Activated CD4-positive, alpha-beta T cell treated with anti-CD3 and anti-CD28 coated beads for 36 hours (primary cell): Measurements from ENCODE around the gene PKDCC. TPM values are rescaled to one million over a fixed set of nuclear protein-coding genes. Genes with fewer than 3 reads are reported as not detected.

Source experiments
- ATAC-seq: fragments of 200-7000 bp; cut with Tn5 transposase; one replicate; pipeline ENCODE4 v1.10.0; 2021; ENCODE audit warnings: mild to moderate bottlenecking, moderate library complexity
- CTCF ChIA-PET: fragments of 350-600 bp; sonication (Branson Sonifier 250); formaldehyde crosslinking; loops from one replicate; lab custom pipeline; 2021; ENCODE audit warnings: antibody characterized with exemption; lab: Charles Lee
- POLR2A ChIA-PET: fragments of 350-600 bp; sonication (Branson Sonifier 250); formaldehyde crosslinking; loops from one replicate; lab custom pipeline; 2021; ENCODE audit warnings: antibody characterized with exemption, inconsistent platforms; lab: Charles Lee
- DNase-seq: peaks from one replicate; pipeline ENCODE4 v3.0.0-alpha.2; 2020
- H3K27ac Mint-ChIP-seq: one replicate; pipeline ENCODE4 v1.8.0; 2021; ENCODE audit warnings: mixed read lengths
- H3K27me3 Mint-ChIP-seq: one replicate; pipeline ENCODE4 v1.8.0; 2021; ENCODE audit warnings: mixed read lengths
- H3K36me3 Mint-ChIP-seq: one replicate; pipeline ENCODE4 v1.8.0; 2021; ENCODE audit warnings: low read depth, mixed read lengths
- H3K4me1 Mint-ChIP-seq: one replicate; pipeline ENCODE4 v1.8.0; 2021; ENCODE audit warnings: mixed read lengths
- H3K4me3 Mint-ChIP-seq: one replicate; pipeline ENCODE4 v1.8.0; 2021; ENCODE audit warnings: mild to moderate bottlenecking, moderate library complexity, mixed read lengths
- H3K9me3 Mint-ChIP-seq: one replicate; pipeline ENCODE4 v1.8.0; 2021; ENCODE audit warnings: low read depth, mixed read lengths
- intact Hi-C, 2 experiments: fragments of 100-400 bp; cut with DNase I in 1 of 2; cut with micrococcal nuclease in 1 of 2; formaldehyde crosslinking; loops; one replicate each; pipeline versions ENCODE4 v1.14.2 to v1.15.1; 2022 to 2024; cut with DNase I, micrococcal nuclease
- total RNA-seq, 2 experiments: library from RNA; stranded (reverse); gene quantifications; one replicate each; pipeline ENCODE4 v1.2.3, GENCODE V29; 2021

Gene PKDCC
- total RNA-seq, 2 experiments from 2014 or later = not detected

GRCh38 chr2:42012651-42013050, 35.2 kb upstream of the PKDCC start:
- DNase-seq = no peak
- CTCF ChIA-PET = no interaction called here
- Mint-ChIP-seq H3K27me3 (peaks cover 3% of the 10 kb centered on the region), H3K36me3 (peaks cover 2% of the 10 kb centered on the region), H3K4me3 (no peak overlapping the region), H3K4me1 (peaks cover 13% of the 10 kb centered on the region), H3K27ac (no peak overlapping the region), H3K9me3 (no peaks in the 10 kb centered on the region)
- POLR2A ChIA-PET = no interaction called here
- intact Hi-C loops = no loop called here
- ATAC-seq = no peak

GRCh38 chr2:42013409-42013808, 34.4 kb upstream of the PKDCC start:
- CTCF ChIA-PET = no interaction called here
- intact Hi-C loops = no loop called here
- no peak overlapping the region for H3K4me3 Mint-ChIP-seq
- no peak overlapping the region for H3K27ac Mint-ChIP-seq
- DNase-seq = no peak
- H3K9me3 Mint-ChIP-seq = no peaks in the 10 kb centered on the region
- H3K27me3 Mint-ChIP-seq = no peaks in the 10 kb centered on the region
- H3K36me3 Mint-ChIP-seq = peaks cover 2% of the 10 kb centered on the region
- POLR2A ChIA-PET = no interaction called here
- H3K4me1 Mint-ChIP-seq = peaks cover 13% of the 10 kb centered on the region
- ATAC-seq = no peak

GRCh38 chr2:42021464-42021863, 26.4 kb upstream of the PKDCC start:
- ATAC-seq (no peak), DNase-seq (no peak)
- ChIA-PET POLR2A (no interaction called here), CTCF (no interaction called here)
- no peaks in the 10 kb centered on the region for H3K9me3 Mint-ChIP-seq
- H3K27ac Mint-ChIP-seq = no peak overlapping the region
- H3K27me3 Mint-ChIP-seq = peaks cover 9% of the 10 kb centered on the region
- no peak overlapping the region for H3K4me3 Mint-ChIP-seq
- intact Hi-C loops = no loop called here
- no peaks in the 10 kb centered on the region for H3K4me1 Mint-ChIP-seq
- no peaks in the 10 kb centered on the region for H3K36me3 Mint-ChIP-seq

GRCh38 chr2:42025151-42025582, 22.7 kb upstream of the PKDCC start:
- Mint-ChIP-seq H3K36me3 (no peaks in the 10 kb centered on the region), H3K4me1 (no peaks in the 10 kb centered on the region), H3K4me3 (no peak overlapping the region), H3K27me3 (peaks cover 10% of the 10 kb centered on the region), H3K9me3 (no peaks in the 10 kb centered on the region), H3K27ac (no peak overlapping the region)
- DNase-seq (no peak), ATAC-seq (no peak)
- ChIA-PET POLR2A (no interaction called here), CTCF (interaction anchor here (1.0 kb wide), 1 partner anchor 156 kb away, joined by 4 read pairs; no protein-coding TSS in a partner anchor)
- intact Hi-C loops = no loop called here

GRCh38 chr2:42026272-42026671, 21.5 kb upstream of the PKDCC start:
- CTCF ChIA-PET = no interaction called here
- no peaks in the 10 kb centered on the region for H3K4me1 Mint-ChIP-seq
- POLR2A ChIA-PET = no interaction called here
- H3K36me3 Mint-ChIP-seq = no peaks in the 10 kb centered on the region
- H3K4me3 Mint-ChIP-seq = no peak overlapping the region
- DNase-seq = no peak
- no peaks in the 10 kb centered on the region for H3K9me3 Mint-ChIP-seq
- intact Hi-C loops = no loop called here
- H3K27ac Mint-ChIP-seq = no peak overlapping the region
- peaks cover 10% of the 10 kb centered on the region for H3K27me3 Mint-ChIP-seq
- no peak for ATAC-seq

- H3K27ac Mint-ChIP-seq = no peak overlapping the region
- peaks cover 12% of the 10 kb centered on the region for H3K27me3 Mint-ChIP-seq
- H3K4me1 Mint-ChIP-seq = peaks cover 3% of the 10 kb centered on the region
- no peak for ATAC-seq
- intact Hi-C loops = no loop called here
- no peaks in the 10 kb centered on the region for H3K36me3 Mint-ChIP-seq
- no peak for DNase-seq
- CTCF ChIA-PET = interaction anchor here (0.8 to 1.7 kb wide), 2 partner anchors 121 to 159 kb away, joined by 4 read pairs; no protein-coding TSS in a partner anchor
- POLR2A ChIA-PET = no interaction called here
- H3K9me3 Mint-ChIP-seq = no peaks in the 10 kb centered on the region
- no peak overlapping the region for H3K4me3 Mint-ChIP-seq
Measured at GRCh38 chr2:42028571-42029148, 19.2 kb upstream of the PKDCC start.

- no peak overlapping the region for H3K27ac Mint-ChIP-seq
- ATAC-seq (no peak), DNase-seq (no peak)
- POLR2A ChIA-PET = no interaction called here
- no peaks in the 10 kb centered on the region for H3K36me3 Mint-ChIP-seq
- CTCF ChIA-PET = interaction anchor here (0.8 to 1.7 kb wide), 2 partner anchors 120 to 159 kb away, joined by 4 read pairs; no protein-coding TSS in a partner anchor
- peaks cover 3% of the 10 kb centered on the region for H3K4me1 Mint-ChIP-seq
- no peaks in the 10 kb centered on the region for H3K9me3 Mint-ChIP-seq
- peaks cover 11% of the 10 kb centered on the region for H3K27me3 Mint-ChIP-seq
- intact Hi-C loops = no loop called here
- no peak overlapping the region for H3K4me3 Mint-ChIP-seq
Measured at GRCh38 chr2:42029171-42029570, 18.6 kb upstream of the PKDCC start.

GRCh38 chr2:42029639-42030199, 18.1 kb upstream of the PKDCC start:
- peaks cover 3% of the 10 kb centered on the region for H3K4me1 Mint-ChIP-seq
- CTCF ChIA-PET = no interaction called here
- no peak overlapping the region for H3K4me3 Mint-ChIP-seq
- H3K36me3 Mint-ChIP-seq = no peaks in the 10 kb centered on the region
- no peaks in the 10 kb centered on the region for H3K9me3 Mint-ChIP-seq
- no peak overlapping the region for H3K27ac Mint-ChIP-seq
- intact Hi-C loops = no loop called here
- POLR2A ChIA-PET = no interaction called here
- no peak for DNase-seq
- ATAC-seq = no peak
- H3K27me3 Mint-ChIP-seq = peaks cover 11% of the 10 kb centered on the region

- H3K4me1 Mint-ChIP-seq = peaks cover 3% of the 10 kb centered on the region
- peaks cover 11% of the 10 kb centered on the region for H3K27me3 Mint-ChIP-seq
- DNase-seq = no peak
- ATAC-seq = no peak
- CTCF ChIA-PET = no interaction called here
- intact Hi-C loops = no loop called here
- no peak overlapping the region for H3K27ac Mint-ChIP-seq
- no peaks in the 10 kb centered on the region for H3K9me3 Mint-ChIP-seq
- H3K4me3 Mint-ChIP-seq = no peak overlapping the region
- POLR2A ChIA-PET = no interaction called here
- H3K36me3 Mint-ChIP-seq = no peaks in the 10 kb centered on the region
Measured at GRCh38 chr2:42030200-42030759, 17.5 kb upstream of the PKDCC start.

GRCh38 chr2:42030829-42031228, 17.0 kb upstream of the PKDCC start:
- H3K36me3 Mint-ChIP-seq = no peaks in the 10 kb centered on the region
- ATAC-seq (no peak), DNase-seq (no peak)
- no peak overlapping the region for H3K27ac Mint-ChIP-seq
- H3K4me1 Mint-ChIP-seq = peaks cover 3% of the 10 kb centered on the region
- no peaks in the 10 kb centered on the region for H3K9me3 Mint-ChIP-seq
- H3K4me3 Mint-ChIP-seq = no peak overlapping the region
- intact Hi-C loops = no loop called here
- ChIA-PET POLR2A (no interaction called here), CTCF (no interaction called here)
- H3K27me3 Mint-ChIP-seq = peaks cover 11% of the 10 kb centered on the region

GRCh38 chr2:42031281-42032223, 16.3 kb upstream of the PKDCC start:
- ChIA-PET POLR2A (no interaction called here), CTCF (no interaction called here)
- intact Hi-C loops = no loop called here
- Mint-ChIP-seq H3K9me3 (no peaks in the 10 kb centered on the region), H3K27me3 (peaks cover 11% of the 10 kb centered on the region), H3K4me3 (no peak overlapping the region), H3K27ac (no peak overlapping the region), H3K4me1 (peaks cover 3% of the 10 kb centered on the region), H3K36me3 (no peaks in the 10 kb centered on the region)
- DNase-seq (no peak), ATAC-seq (no peak)
